ENCODE results near the gene TMEM219.
"Not testable (repeated sequence)": the region's sequence is repeated elsewhere in the genome, so short reads cannot be mapped to it uniquely, and the experiment has no call there.

TMEM219 gene

GRCh38 chr16:29951625-29952365 lies 10.1 kb upstream of the TMEM219 start:
- no peak for DNase-seq

GRCh38 chr16:29958756-29959155 lies 3.1 kb upstream of the TMEM219 start:
- no peak for DNase-seq

- no peak for DNase-seq
Measured at GRCh38 chr16:29959293-29959692, 2.6 kb upstream of the TMEM219 start.

- DNase-seq = not testable (repeated sequence)
Measured at GRCh38 chr16:29959821-29960220, 2.1 kb upstream of the TMEM219 start.

GRCh38 chr16:29961127-29961478 lies 776 bp upstream of the TMEM219 start:
- DNase-seq = no peak

GRCh38 chr16:29962344-29962994 lies 590 bp downstream of the TMEM219 start:
- DNase-seq = peak; percentile 51

- DNase-seq = no peak
Measured at GRCh38 chr16:29963021-29963743, 1.3 kb downstream of the TMEM219 start.

GRCh38 chr16:29968205-29968604 lies 6.3 kb downstream of the TMEM219 start:
- DNase-seq = no peak

GRCh38 chr16:29971304-29971703 lies 9.4 kb downstream of the TMEM219 start:
- no peak for DNase-seq

- no peak for DNase-seq
Measured at GRCh38 chr16:29972500-29972899, 10.6 kb downstream of the TMEM219 start.

- DNase-seq = no peak
Measured at GRCh38 chr16:29972992-29973383, 11.1 kb downstream of the TMEM219 start.

- DNase-seq = peak; percentile 100
Measured at GRCh38 chr16:29973384-29974246, 11.7 kb downstream of the TMEM219 start, which contains the start of gene TAOK2. Gene TAOK2 (plus strand): TSS chr16:29973868. CDS start chr16:29977773, 3,905 bp downstream.

GRCh38 chr16:29974291-29975133 lies 12.6 kb downstream of the TMEM219 start:
- DNase-seq = no peak

- DNase-seq = no peak
Measured at GRCh38 chr16:29975134-29975538, 13.3 kb downstream of the TMEM219 start.

GRCh38 chr16:29975811-29976511 lies 14.1 kb downstream of the TMEM219 start:
- DNase-seq = no peak

- DNase-seq = no peak
Measured at GRCh38 chr16:29977063-29977825, 15.4 kb downstream of the TMEM219 start.

GRCh38 chr16:29978081-29978480 lies 16.2 kb downstream of the TMEM219 start:
- no peak for DNase-seq

GRCh38 chr16:29978564-29979270 lies 16.8 kb downstream of the TMEM219 start:
- no peak for DNase-seq

- no peak for DNase-seq
Measured at GRCh38 chr16:29982560-29983419, 20.9 kb downstream of the TMEM219 start.
